Measurements from ENCODE around the gene LRP1B.
A peak's percentile ranks its signal among the peaks of the same experiment; 100 is the strongest.

Gene LRP1B

DNA sequence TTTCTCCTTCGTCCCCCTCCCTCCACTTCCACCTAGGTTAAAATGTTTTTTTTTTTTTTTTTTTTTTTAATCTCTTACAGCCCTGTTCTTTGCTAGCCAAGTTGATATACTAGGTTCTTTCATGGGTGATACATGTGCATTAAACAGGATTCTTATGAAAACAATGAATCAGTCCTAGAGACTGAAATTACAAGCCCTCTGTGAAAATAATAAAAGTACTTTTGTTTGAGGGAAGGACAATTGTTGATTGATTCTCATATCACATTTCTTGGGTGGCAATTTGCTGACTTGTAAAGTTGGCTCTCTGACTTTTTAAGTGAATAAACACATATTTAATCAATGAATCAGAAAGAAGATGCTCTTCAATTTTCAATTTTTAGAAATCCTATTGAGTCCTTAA is 639.9 kb downstream of the LRP1B start:
- DNase-seq (no peak), ATAC-seq (replicated peaks) (no peak)
- H3K4me1 Mint-ChIP-seq = peaks cover 0 to 5% of the 10 kb centered on the region in 2 donors
- H3K4me3 Mint-ChIP-seq = no peak overlapping the region
- H3K27me3 Mint-ChIP-seq = no peaks in the 10 kb centered on the region
- no peaks in the 10 kb centered on the region for H3K9me3 Mint-ChIP-seq
- H3K27ac Mint-ChIP-seq = no peak overlapping the region
- no peaks in the 10 kb centered on the region for H3K36me3 Mint-ChIP-seq

DNA sequence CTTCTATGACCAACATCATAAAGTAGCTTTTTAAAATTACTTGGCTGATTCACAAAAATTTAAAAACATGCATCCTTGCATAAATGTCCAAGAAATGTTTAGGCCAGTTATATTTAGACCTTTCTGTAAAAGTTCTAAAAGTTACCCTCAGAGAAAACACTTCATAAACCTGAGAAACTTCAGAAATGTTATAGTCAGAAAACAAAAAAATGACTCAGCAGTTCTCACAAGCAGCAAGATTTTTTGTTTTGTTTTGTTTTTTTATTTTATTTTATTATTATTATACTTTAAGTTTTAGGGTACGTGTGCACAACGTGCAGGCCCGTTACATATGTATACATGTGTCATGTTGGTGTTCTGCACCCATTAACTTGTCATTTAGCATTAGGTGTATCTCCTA is 648.1 kb downstream of the LRP1B start:
- H3K36me3 Mint-ChIP-seq = no peaks in the 10 kb centered on the region
- no peaks in the 10 kb centered on the region for H3K27me3 Mint-ChIP-seq
- ATAC-seq (replicated peaks) = no peak
- H3K4me1 Mint-ChIP-seq = peaks cover 0 to 6% of the 10 kb centered on the region in 2 donors
- no peak overlapping the region for H3K4me3 Mint-ChIP-seq
- H3K27ac Mint-ChIP-seq = no peak overlapping the region
- H3K9me3 Mint-ChIP-seq = no peaks in the 10 kb centered on the region
- no peak for DNase-seq

DNA sequence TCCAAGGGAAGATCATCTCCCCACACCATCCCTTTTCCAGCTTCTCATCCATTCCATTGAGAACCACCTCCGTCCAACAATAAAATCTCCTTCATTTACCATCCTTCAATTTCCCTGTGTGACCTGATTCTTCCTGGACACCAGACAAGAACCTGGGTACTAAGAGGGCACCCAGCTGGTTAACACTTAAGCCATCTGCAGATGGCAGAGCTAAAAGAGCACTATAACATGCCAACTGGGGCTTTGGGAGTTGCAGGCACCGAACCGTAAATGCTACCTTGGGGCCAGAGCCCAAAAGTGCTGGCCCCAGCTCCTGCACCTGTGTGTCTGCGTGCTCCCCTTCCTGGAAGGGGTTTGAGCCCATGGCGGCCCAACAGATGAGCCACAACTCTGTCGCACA is 655.0 kb downstream of the LRP1B start:
- DNase-seq = no peak
- ATAC-seq (replicated peaks) = no peak
- H3K36me3 Mint-ChIP-seq = no peaks in the 10 kb centered on the region
- H3K27me3 Mint-ChIP-seq = no peaks in the 10 kb centered on the region
- no peaks in the 10 kb centered on the region for H3K4me1 Mint-ChIP-seq
- no peak overlapping the region for H3K27ac Mint-ChIP-seq
- no peak overlapping the region for H3K4me3 Mint-ChIP-seq
- no peaks in the 10 kb centered on the region for H3K9me3 Mint-ChIP-seq

DNA sequence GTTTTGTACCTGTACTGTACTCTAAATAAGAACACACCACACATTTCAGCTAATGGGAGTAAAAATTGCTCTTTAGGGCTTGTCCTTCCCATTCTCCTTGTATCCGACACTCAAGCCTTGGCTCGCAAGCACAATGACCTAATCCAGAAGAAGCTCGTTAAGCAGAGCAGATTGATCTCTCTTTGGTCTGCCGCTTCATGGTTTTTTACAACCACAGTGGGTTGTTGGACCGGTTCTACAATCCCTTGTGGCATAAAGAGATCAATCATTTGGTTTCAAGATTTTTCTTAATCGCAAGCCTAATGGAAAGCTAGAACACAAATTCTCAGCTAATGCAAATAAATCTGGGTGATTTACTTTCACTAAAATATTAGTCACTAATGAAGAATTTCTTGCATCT is 662.1 kb downstream of the LRP1B start:
- no peaks in the 10 kb centered on the region for H3K27me3 Mint-ChIP-seq
- no peak for DNase-seq
- H3K36me3 Mint-ChIP-seq = no peaks in the 10 kb centered on the region
- no peak overlapping the region for H3K4me3 Mint-ChIP-seq
- ATAC-seq (replicated peaks) = no peak
- no peak overlapping the region for H3K27ac Mint-ChIP-seq
- no peaks in the 10 kb centered on the region for H3K9me3 Mint-ChIP-seq
- H3K4me1 Mint-ChIP-seq = no peaks in the 10 kb centered on the region

DNA sequence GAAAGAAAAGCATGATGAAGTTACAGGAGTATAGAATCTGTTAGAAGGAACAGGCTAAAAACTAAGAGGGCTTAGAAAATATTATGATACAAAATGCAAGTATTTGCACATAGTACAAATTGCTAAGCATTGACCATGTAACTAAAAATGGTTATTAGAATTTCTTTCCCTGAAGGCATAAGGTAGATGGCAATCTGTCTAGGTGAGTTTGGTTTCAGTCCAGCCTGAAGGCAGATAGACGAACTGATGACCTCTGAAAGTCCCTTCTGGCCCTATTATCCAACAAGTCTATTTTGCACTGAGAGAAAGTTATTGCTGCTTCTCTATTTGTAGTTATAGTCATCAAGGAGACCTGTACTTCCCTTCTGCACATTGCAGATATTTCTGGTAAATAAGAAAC is 663.5 kb downstream of the LRP1B start:
- no peaks in the 10 kb centered on the region for H3K4me1 Mint-ChIP-seq
- no peaks in the 10 kb centered on the region for H3K27me3 Mint-ChIP-seq
- ATAC-seq (replicated peaks) (no peak), DNase-seq (no peak)
- H3K36me3 Mint-ChIP-seq = no peaks in the 10 kb centered on the region
- no peak overlapping the region for H3K4me3 Mint-ChIP-seq
- H3K9me3 Mint-ChIP-seq = no peaks in the 10 kb centered on the region
- no peak overlapping the region for H3K27ac Mint-ChIP-seq

DNA sequence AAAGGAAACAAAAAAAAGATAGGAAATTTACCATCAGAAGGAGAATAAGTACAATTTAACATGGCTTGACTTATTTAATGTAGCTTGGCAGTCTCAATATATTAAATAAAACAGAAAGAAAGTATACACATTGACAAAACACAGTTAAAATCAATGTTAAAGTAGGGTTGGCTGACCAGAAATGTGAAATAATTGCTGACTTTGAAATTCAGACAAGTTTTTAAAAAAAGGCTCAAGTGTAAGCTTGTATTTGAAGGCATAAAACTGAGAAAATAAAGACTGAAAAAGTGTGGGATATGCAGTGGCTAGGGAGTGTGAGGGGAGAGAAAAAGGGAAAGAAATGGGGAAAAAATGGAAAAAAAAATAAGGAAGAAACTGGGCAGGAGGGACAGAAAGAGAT is 665.8 kb downstream of the LRP1B start:
- Mint-ChIP-seq H3K27me3 (no peaks in the 10 kb centered on the region), H3K4me3 (no peak overlapping the region), H3K36me3 (no peaks in the 10 kb centered on the region), H3K4me1 (no peaks in the 10 kb centered on the region), H3K9me3 (no peaks in the 10 kb centered on the region), H3K27ac (no peak overlapping the region)
- ATAC-seq (replicated peaks) = no peak
- no peak for DNase-seq

DNA sequence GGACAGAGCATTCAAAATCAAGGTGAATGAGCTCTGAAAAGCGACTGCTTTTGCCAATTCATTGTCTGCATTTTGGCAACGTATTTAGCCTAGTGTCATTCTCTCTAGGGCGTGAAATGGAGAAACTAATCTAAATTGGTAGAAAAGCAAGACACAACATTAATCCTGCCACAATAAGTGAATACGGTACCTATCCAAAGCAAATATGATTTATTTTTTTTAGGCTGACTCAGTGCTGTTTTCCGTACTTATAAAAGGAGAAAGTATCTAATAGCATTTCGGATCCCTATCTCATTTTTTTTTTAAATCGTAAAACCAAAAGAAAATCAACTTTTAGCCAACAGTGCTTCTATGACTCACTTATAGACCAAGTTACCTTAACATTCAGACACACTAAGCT is 672.5 kb downstream of the LRP1B start:
- Mint-ChIP-seq H3K27me3 (no peaks in the 10 kb centered on the region), H3K4me1 (no peaks in the 10 kb centered on the region), H3K9me3 (no peaks in the 10 kb centered on the region), H3K36me3 (no peaks in the 10 kb centered on the region), H3K4me3 (no peak overlapping the region), H3K27ac (no peak overlapping the region)
- ATAC-seq (replicated peaks) (no peak), DNase-seq (no peak)

DNA sequence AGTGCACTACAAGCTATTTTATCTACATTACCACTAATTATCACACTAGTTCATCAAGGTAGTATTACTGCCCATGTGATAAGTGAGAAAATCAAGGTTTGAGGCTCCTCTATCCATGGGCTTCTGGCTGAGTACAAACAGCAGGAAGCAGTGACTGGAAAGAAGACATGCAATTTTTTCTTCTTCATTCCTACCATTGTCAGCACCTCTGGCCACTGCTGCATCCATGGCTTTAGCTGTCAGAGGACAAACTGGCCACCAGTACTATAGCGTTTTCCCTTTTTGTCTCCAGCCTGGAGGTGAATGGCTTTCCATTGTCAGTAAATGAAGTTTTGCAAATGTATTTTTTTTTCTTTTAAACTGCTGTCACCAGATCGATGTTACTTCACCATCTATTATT is 674.9 kb downstream of the LRP1B start:
- no peaks in the 10 kb centered on the region for H3K4me1 Mint-ChIP-seq
- no peak overlapping the region for H3K4me3 Mint-ChIP-seq
- H3K27ac Mint-ChIP-seq = no peak overlapping the region
- DNase-seq = no peak
- no peaks in the 10 kb centered on the region for H3K9me3 Mint-ChIP-seq
- H3K36me3 Mint-ChIP-seq = no peaks in the 10 kb centered on the region
- ATAC-seq (replicated peaks) = no peak
- H3K27me3 Mint-ChIP-seq = no peaks in the 10 kb centered on the region

DNA sequence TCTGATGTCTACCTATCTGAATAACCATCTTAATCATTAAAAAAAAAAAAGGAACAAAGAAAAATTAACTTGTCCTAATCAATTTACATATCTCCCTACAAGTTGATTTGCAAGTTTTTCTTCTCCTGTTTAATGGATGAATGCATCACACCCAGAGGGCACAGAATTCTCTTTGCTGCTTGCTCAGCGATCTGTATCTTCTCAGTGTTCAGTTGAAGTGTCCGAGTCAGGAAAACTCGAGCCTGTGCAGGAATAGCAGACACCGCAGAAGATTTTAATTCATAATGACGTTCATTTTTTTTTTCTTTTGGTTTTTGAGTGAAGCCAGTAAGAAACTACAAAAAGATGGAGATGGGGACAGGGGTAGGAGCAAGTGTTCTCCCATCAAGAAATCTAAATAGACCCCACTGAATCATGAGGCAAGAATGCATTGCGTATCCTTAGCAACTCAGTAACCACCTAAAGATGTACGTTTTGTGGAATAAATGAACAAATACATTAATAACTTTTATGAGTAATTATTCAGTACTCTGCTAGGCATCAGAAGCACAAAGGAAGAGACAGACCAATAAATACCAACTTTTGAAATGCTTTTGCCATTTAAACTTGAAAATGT is 675.5 kb downstream of the LRP1B start:
- H3K4me1 Mint-ChIP-seq = no peaks in the 10 kb centered on the region
- H3K36me3 Mint-ChIP-seq = no peaks in the 10 kb centered on the region
- H3K9me3 Mint-ChIP-seq = no peaks in the 10 kb centered on the region
- no peak overlapping the region for H3K27ac Mint-ChIP-seq
- no peak for DNase-seq
- ATAC-seq (replicated peaks) = no peak
- H3K27me3 Mint-ChIP-seq = no peaks in the 10 kb centered on the region
- no peak overlapping the region for H3K4me3 Mint-ChIP-seq

DNA sequence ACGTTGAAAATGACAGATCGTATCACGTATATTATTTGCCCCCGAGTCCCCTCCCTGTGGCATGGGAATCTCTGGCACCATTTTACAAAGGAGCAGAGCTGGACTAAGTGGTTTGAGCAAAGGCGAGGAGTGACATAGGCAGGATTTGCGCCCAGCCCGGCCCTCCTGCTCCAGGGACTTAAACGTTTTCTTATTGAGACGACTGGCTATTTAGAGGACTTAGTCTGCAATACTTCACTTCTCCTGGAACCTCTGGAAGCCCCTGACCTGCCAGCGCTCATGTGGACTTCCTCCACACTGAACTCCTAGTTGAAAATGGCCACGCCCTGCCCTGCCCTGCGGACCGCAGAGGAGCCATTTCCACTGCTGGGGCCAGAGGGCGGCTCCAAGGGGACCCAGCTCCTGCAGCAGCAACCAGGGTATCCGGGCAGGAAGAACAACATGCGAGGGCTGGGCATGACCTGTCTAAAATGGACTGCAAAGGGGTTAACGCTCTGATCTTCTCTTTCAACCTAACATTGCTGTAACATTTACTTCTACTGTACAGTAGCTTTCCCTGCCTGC is 690.7 kb downstream of the LRP1B start:
- Mint-ChIP-seq H3K4me3 (no peak overlapping the region), H3K27ac (no peak overlapping the region), H3K4me1 (no peaks in the 10 kb centered on the region), H3K36me3 (no peaks in the 10 kb centered on the region), H3K9me3 (peaks cover 2 to 5% of the 10 kb centered on the region in 2 donors), H3K27me3 (no peaks in the 10 kb centered on the region)
- no peak for DNase-seq
- ATAC-seq (replicated peaks) = no peak

DNA sequence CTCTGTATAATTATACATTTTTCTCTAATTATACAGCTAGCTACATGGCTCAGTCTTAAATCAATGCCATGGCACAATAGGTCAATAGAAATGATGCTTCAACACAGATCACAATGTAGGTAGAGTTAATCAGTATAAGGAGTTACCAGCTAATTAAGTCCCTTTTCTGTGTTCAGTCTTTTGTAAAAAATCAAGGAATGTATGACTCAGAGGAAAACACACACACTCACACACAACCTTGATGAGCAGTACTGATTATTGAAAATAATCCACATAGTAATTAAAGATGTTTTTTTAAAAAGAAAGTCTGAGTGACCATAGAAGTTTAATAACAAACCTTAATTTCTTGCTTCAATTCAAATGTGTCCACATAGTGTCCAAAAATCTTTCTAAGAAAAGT is 691.3 kb downstream of the LRP1B start:
- Mint-ChIP-seq H3K9me3 (peaks cover 3 to 5% of the 10 kb centered on the region in 2 donors), H3K4me3 (no peak overlapping the region), H3K27ac (no peak overlapping the region), H3K4me1 (no peaks in the 10 kb centered on the region), H3K36me3 (peaks cover 0 to 4% of the 10 kb centered on the region in 2 donors), H3K27me3 (no peaks in the 10 kb centered on the region)
- no peak for ATAC-seq (replicated peaks)
- no peak for DNase-seq

DNA sequence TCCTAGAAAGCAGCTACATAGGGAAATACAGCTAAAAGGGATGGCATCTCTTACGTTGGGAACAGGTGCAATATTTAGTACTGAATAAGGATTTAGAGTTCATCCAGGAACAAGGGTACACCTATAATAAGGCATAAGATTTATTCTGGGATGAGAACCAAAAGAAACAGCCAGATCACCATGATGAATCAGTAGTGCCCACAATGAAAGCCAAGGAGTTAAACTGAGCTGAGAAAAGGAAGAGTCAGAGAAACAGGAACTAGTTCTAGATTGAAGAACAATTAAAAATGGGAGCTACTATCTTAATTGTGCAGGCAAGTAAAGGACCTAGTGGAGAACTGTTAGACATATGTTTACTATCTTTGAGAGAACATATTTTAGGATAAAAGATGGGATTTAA is 692.3 kb downstream of the LRP1B start:
- ATAC-seq (replicated peaks) (no peak), DNase-seq (no peak)
- peaks cover 0 to 3% of the 10 kb centered on the region in 2 donors for H3K9me3 Mint-ChIP-seq
- no peak overlapping the region for H3K27ac Mint-ChIP-seq
- H3K36me3 Mint-ChIP-seq = peaks cover 0 to 5% of the 10 kb centered on the region in 2 donors
- no peak overlapping the region for H3K4me3 Mint-ChIP-seq
- H3K4me1 Mint-ChIP-seq = no peaks in the 10 kb centered on the region
- H3K27me3 Mint-ChIP-seq = no peaks in the 10 kb centered on the region

DNA sequence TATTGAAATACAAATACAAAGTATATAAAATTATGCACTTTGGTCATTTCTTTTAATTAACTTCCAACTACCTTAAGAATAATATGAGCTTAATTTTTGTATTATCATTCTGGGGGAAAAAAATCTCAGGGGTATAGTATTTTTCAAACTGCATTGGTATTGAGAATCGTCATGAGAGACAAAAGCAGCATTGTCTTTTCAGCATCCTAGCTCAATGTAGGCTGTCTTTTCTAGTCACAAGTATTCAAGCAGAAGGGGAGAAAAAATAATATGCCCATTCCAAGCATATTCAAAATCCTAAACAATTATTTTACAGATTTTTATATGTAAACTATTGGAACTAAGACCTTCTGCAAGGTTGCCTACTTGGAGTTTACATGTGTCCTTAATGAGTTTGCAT is 693.3 kb downstream of the LRP1B start:
- Mint-ChIP-seq H3K4me1 (no peaks in the 10 kb centered on the region), H3K27me3 (no peaks in the 10 kb centered on the region), H3K27ac (no peak overlapping the region), H3K4me3 (no peak overlapping the region), H3K9me3 (peaks cover 0 to 4% of the 10 kb centered on the region in 2 donors), H3K36me3 (peaks cover 0 to 5% of the 10 kb centered on the region in 2 donors)
- no peak for ATAC-seq (replicated peaks)
- DNase-seq = no peak

DNA sequence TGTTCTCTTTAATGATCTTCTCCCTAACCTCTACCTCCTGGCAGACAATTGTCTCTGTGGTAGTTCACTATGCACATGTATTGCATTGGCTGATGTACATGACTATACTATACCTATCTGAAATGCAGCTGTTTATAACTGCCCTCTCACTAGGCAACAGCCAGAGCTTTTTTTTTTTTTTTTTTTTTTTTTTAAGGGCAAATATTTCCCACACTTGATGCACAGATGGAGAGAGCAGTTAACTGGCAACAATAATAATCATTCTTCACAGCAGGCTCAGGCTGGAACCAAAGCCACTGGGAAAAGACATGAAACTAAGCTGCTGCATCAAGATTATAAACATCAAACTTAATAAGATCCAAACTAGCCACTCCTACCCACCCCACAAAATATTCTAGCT is 707.7 kb downstream of the LRP1B start:
- DNase-seq = no peak
- no peak overlapping the region for H3K27ac Mint-ChIP-seq
- no peak for ATAC-seq (replicated peaks)
- peaks cover 3 to 4% of the 10 kb centered on the region in 2 donors for H3K9me3 Mint-ChIP-seq
- no peaks in the 10 kb centered on the region for H3K27me3 Mint-ChIP-seq
- H3K36me3 Mint-ChIP-seq = no peaks in the 10 kb centered on the region
- H3K4me1 Mint-ChIP-seq = no peaks in the 10 kb centered on the region
- no peak overlapping the region for H3K4me3 Mint-ChIP-seq

DNA sequence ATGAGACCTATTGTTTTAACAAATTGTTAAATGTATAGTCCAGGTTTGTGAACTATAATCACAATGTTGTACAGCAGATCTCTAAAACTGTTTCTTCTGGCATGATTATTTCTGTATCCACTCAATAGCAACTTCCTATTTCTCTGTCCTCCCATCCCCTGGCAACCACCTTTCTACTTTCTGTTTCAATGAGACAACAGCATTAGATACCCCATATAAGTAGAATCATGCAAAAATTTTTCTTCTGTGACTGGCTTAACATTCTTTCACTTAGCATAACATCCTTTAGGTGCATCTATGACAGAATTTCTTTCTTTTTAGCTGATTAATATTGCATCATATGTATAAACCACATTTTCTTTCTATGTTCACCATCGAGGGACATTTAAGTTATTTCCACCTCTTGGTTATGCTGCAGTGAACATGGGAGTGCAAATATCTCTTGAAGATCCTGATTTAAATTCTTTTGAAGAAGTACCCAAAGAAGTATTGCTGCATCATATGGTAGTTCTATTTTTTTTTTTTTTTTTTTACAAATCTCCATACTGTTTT is 713.5 kb downstream of the LRP1B start:
- Mint-ChIP-seq H3K27me3 (no peaks in the 10 kb centered on the region), H3K4me1 (peaks cover 3 to 7% of the 10 kb centered on the region in 2 donors), H3K36me3 (no peaks in the 10 kb centered on the region), H3K27ac (no peak overlapping the region), H3K4me3 (peak overlapping the region in 1 of 2 donors; percentile 26), H3K9me3 (peaks cover 7 to 8% of the 10 kb centered on the region in 2 donors)
- ATAC-seq (replicated peaks) (peak; percentile 27 to 61), DNase-seq (no peak)
